Measurements from ENCODE around the gene TCHH.

DNA sequence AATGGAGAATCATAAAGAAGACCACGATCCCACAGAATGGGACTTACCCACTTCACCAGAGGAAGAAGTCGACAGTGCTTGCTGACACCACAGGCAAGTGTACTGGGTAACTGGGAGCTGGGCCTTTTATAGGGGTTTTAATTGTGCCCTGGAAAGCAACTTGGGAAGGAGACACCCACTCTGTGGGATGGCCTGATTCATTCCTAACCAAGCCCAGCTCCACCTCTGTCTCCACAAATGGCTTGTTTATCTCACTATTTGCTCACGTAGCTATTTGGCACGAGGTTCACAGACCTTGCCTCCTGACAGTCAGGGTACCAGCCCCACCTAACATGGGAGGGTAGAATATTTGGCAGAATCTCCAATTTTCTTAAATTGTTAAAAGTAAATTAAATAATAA is at the start of gene TCHH:
- TF ChIP-seq, protein P1, sequence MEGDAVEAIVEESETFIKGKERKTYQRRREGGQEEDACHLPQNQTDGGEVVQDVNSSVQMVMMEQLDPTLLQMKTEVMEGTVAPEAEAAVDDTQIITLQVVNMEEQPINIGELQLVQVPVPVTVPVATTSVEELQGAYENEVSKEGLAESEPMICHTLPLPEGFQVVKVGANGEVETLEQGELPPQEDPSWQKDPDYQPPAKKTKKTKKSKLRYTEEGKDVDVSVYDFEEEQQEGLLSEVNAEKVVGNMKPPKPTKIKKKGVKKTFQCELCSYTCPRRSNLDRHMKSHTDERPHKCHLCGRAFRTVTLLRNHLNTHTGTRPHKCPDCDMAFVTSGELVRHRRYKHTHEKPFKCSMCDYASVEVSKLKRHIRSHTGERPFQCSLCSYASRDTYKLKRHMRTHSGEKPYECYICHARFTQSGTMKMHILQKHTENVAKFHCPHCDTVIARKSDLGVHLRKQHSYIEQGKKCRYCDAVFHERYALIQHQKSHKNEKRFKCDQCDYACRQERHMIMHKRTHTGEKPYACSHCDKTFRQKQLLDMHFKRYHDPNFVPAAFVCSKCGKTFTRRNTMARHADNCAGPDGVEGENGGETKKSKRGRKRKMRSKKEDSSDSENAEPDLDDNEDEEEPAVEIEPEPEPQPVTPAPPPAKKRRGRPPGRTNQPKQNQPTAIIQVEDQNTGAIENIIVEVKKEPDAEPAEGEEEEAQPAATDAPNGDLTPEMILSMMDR (IDR thresholded peaks at IDR 0.05) = no peak
- no peak for TF ChIP-seq POLR2A (IDR thresholded peaks at IDR 0.05)

Data from prostate gland (tissue), 2 donors.